WERI-Rb-1 (cell line): ENCODE measurements around the gene ACAA2.
A peak's percentile ranks its signal among the peaks of the same experiment; 100 is the strongest.
"Not testable (repeated sequence)": the region's sequence is repeated elsewhere in the genome, so short reads cannot be mapped to it uniquely, and the experiment has no call there.

ENCODE experiments used
- DNase-seq: peaks from one replicate; pipeline ENCODE4 v3.0.0-alpha.2; 2020
- H3K27ac ChIP-seq: fragments of 250-450 bp; sonication (Bioruptor Pico); 2 replicates; pipeline ENCODE4 v1.5.1; 2020; ENCODE audit warnings: mild to moderate bottlenecking, moderate library complexity
- H3K27me3 ChIP-seq: fragments of 250-450 bp; sonication (Bioruptor Pico); 2 replicates; pipeline ENCODE4 v1.5.1; 2021; ENCODE audit warnings: mild to moderate bottlenecking, low read depth, moderate library complexity; ENCODE audit not compliant: insufficient read depth, severe bottlenecking
- H3K36me3 ChIP-seq: fragments of 250-450 bp; sonication (Bioruptor Pico); 2 replicates; pipeline ENCODE4 v1.5.1; 2020; ENCODE audit warnings: mild to moderate bottlenecking, moderate library complexity
- H3K4me3 ChIP-seq: 2 replicates; pipeline ENCODE4 v1.5.1; 2011; ENCODE audit warnings: low read depth, mild to moderate bottlenecking, control low read depth, low read length
- H3K9me3 ChIP-seq: fragments of 250-450 bp; sonication (Bioruptor Pico); 2 replicates; pipeline ENCODE4 v1.5.1; 2021; ENCODE audit warnings: mild to moderate bottlenecking, moderate library complexity; ENCODE audit not compliant: severe bottlenecking
- CTCF ChIP-seq: IDR thresholded peaks from 2 replicates; pipeline ENCODE4 v1.5.1; 2011; ENCODE audit warnings: low read depth, mild to moderate bottlenecking, control low read depth, inconsistent platforms, low read length

The ACAA2 gene

GRCh38 chr18:49794743-49795142, 18.6 kb downstream of the ACAA2 start:
- no peak overlapping the region for H3K4me3 ChIP-seq
- DNase-seq = no peak
- no peak overlapping the region for H3K27ac ChIP-seq
- H3K36me3 ChIP-seq = peaks cover 45% of the 10 kb centered on the region
- no peaks in the 10 kb centered on the region for H3K9me3 ChIP-seq
- no peaks in the 10 kb centered on the region for H3K27me3 ChIP-seq
- no peak for TF ChIP-seq CTCF

- H3K36me3 ChIP-seq = peaks cover 43% of the 10 kb centered on the region
Observed at GRCh38 chr18:49789560-49790134, 23.7 kb downstream of the ACAA2 start.

GRCh38 chr18:49788327-49788898, 24.9 kb downstream of the ACAA2 start:
- TF ChIP-seq CTCF = no peak
- Histone ChIP-seq H3K4me3 (no peak overlapping the region), H3K36me3 (peaks cover 38% of the 10 kb centered on the region), H3K27me3 (no peaks in the 10 kb centered on the region), H3K27ac (no peak overlapping the region), H3K9me3 (no peaks in the 10 kb centered on the region)
- DNase-seq = no peak

More at GRCh38 chr18:49789560-49790134, 23.7 kb downstream of the ACAA2 start:
- H3K9me3 ChIP-seq, H3K4me3 ChIP-seq, DNase-seq, H3K27ac ChIP-seq, H3K27me3 ChIP-seq: not testable (repeated sequence)

GRCh38 chr18:49786019-49786720, 27.2 kb downstream of the ACAA2 start:
- DNase-seq = no peak
- Histone ChIP-seq H3K27me3 (no peaks in the 10 kb centered on the region), H3K27ac (no peak overlapping the region), H3K9me3 (no peaks in the 10 kb centered on the region), H3K4me3 (no peak overlapping the region), H3K36me3 (peaks cover 30% of the 10 kb centered on the region)
- TF ChIP-seq CTCF = no peak

- 0 out of 2 replicates have a peak, but pooled peaks have one; percentile 5 for TF ChIP-seq CTCF
- no peak for DNase-seq
- Histone ChIP-seq H3K9me3 (no peaks in the 10 kb centered on the region), H3K4me3 (no peak overlapping the region), H3K27me3 (no peaks in the 10 kb centered on the region), H3K27ac (no peak overlapping the region), H3K36me3 (peaks cover 22% of the 10 kb centered on the region)
Observed at GRCh38 chr18:49784427-49785185, 28.7 kb downstream of the ACAA2 start.

GRCh38 chr18:49783631-49784030, 29.7 kb downstream of the ACAA2 start:
- not testable (repeated sequence) for H3K9me3 ChIP-seq, DNase-seq, H3K27me3 ChIP-seq, H3K27ac ChIP-seq, H3K4me3 ChIP-seq
- peaks cover 27% of the 10 kb centered on the region for H3K36me3 ChIP-seq
